HepG2 (cell line): Measurements from ENCODE around the gene KREMEN1.

Experiments used
- ARID2 ChIP-seq: sonication (generic); formaldehyde crosslinking; IDR thresholded peaks from 2 replicates; pipeline ENCODE4 v1.8.1; 2022; ENCODE audit warnings: mild to moderate bottlenecking, missing genetic modification reagents, borderline replicate concordance
- CHD2 ChIP-seq: IDR thresholded peaks from 2 replicates; pipeline ENCODE4 v1.6.1; 2011; ENCODE audit warnings: low read depth, low read length, improper control_type of control experiment
- CREM ChIP-seq, 2 experiments: sonication (generic) in 1 of 2; formaldehyde crosslinking in 1 of 2; IDR thresholded peaks; 2 replicates each; pipeline versions ENCODE4 v1.4.0 to v1.6.1; 2016 to 2020; ENCODE audit warnings: antibody characterized with exemption in 1 of 2, mild to moderate bottlenecking in 1 of 2, missing genetic modification reagents in 1 of 2
- CTCF ChIP-seq: sonication (generic); formaldehyde crosslinking; IDR thresholded peaks from 2 replicates; pipeline ENCODE4 v1.5.0; 2020; ENCODE audit warnings: mild to moderate bottlenecking, missing genetic modification reagents, moderate library complexity
- FOXM1 ChIP-seq: sonication (generic); formaldehyde crosslinking; IDR thresholded peaks from 2 replicates; pipeline ENCODE4 v1.5.0; 2020; ENCODE audit warnings: missing genetic modification reagents
- GATAD2A ChIP-seq: IDR thresholded peaks from 2 replicates; pipeline ENCODE4 v1.6.1; 2016
- KMT2B ChIP-seq: IDR thresholded peaks from 2 replicates; pipeline ENCODE4 v1.6.1; 2016; ENCODE audit warnings: missing genetic modification reagents, missing compliant biosample characterization
- NFYB ChIP-seq: sonication (generic); formaldehyde crosslinking; IDR thresholded peaks from 2 replicates; pipeline ENCODE4 v1.4.0; 2020; ENCODE audit warnings: missing genetic modification reagents
- RNF2 ChIP-seq: fragments of 450-650 bp; conservative IDR thresholded peaks from 2 replicates; pipeline ENCODE4 v1.6.1; 2016; ENCODE audit warnings: low read depth
- TAF1 ChIP-seq: sonication (generic); formaldehyde crosslinking; IDR thresholded peaks from 2 replicates; pipeline ENCODE4 v1.4.0; 2020; ENCODE audit warnings: missing genetic modification reagents
- ZBTB21 ChIP-seq: sonication (generic); formaldehyde crosslinking; IDR thresholded peaks from 2 replicates; pipeline ENCODE4 v1.4.0; 2020; ENCODE audit warnings: missing genetic modification reagents
- ZNF256 ChIP-seq: sonication (generic); formaldehyde crosslinking; conservative IDR thresholded peaks from 2 replicates; pipeline ENCODE4 v1.4.0; 2020; ENCODE audit warnings: missing genetic modification reagents
- ZNF512B ChIP-seq: sonication (generic); formaldehyde crosslinking; IDR thresholded peaks from 2 replicates; pipeline ENCODE4 v1.5.1; 2020; ENCODE audit warnings: missing genetic modification reagents, mild to moderate bottlenecking, borderline replicate concordance

GRCh38 chr22:29109822-29110221 is 37.0 kb downstream of the KREMEN1 start:
- no peak for TF ChIP-seq ZNF256
- no peak for TF ChIP-seq FOXM1
- TF ChIP-seq ARID2, result no peak
- no peak for TF ChIP-seq RNF2
- no peak for TF ChIP-seq TAF1 (CRISPR knock-in tag)
- TF ChIP-seq ZBTB21, result no peak
- no peak for TF ChIP-seq CHD2
- no peak for TF ChIP-seq KMT2B (CRISPR knock-in tag)
- TF ChIP-seq CTCF (CRISPR knock-in tag), result no peak
- no peak for TF ChIP-seq ZNF512B (CRISPR knock-in tag)
- TF ChIP-seq NFYB (CRISPR knock-in tag), result no peak
- TF ChIP-seq GATAD2A, result no peak
- no peak for TF ChIP-seq CREM (IDR thresholded peaks at IDR 0.05)
- no peak for TF ChIP-seq CREM (CRISPR knock-in tag; IDR thresholded peaks at IDR 0.05)
